Bronchial epithelial cell (primary cell): ENCODE results near the gene PIGN. TPM values are rescaled to one million over a fixed set of nuclear protein-coding genes. Genes with fewer than 3 reads are reported as not detected.
"Not testable (repeated sequence)": the region's sequence is repeated elsewhere in the genome, so short reads cannot be mapped to it uniquely, and the experiment has no call there.

Experiments
- DNase-seq: peaks from one replicate; pipeline ENCODE4 v3.0.0-alpha.2; 2010; ENCODE audit warnings: low read depth
- FAIRE-seq: peaks from 2 replicates; lab custom pipeline; 2011; peaks lifted over from hg19 to GRCh38; lab: Jason Lieb, UNC
- H3K27me3 ChIP-seq: 2 replicates; pipeline ENCODE4 v1.5.1; 2011; ENCODE audit warnings: low read length; ENCODE audit not compliant: control insufficient read depth, insufficient read depth
- H3K36me3 ChIP-seq: 2 replicates; pipeline ENCODE4 v1.5.1; 2011; ENCODE audit warnings: low read length; ENCODE audit not compliant: control insufficient read depth, insufficient read depth
- H3K4me3 ChIP-seq: 2 replicates; pipeline ENCODE4 v1.5.1; 2011; ENCODE audit warnings: mild to moderate bottlenecking, low read depth, low read length, control low read depth
- CTCF ChIP-seq: IDR thresholded peaks from 2 replicates; pipeline ENCODE4 v1.5.1; 2011; ENCODE audit warnings: mild to moderate bottlenecking, moderate library complexity, low read length, control low read depth, inconsistent platforms; ENCODE audit not compliant: insufficient read depth, severe bottlenecking
- total RNA-seq: library from RNA; depleted of rRNA; stranded (reverse); fragments of >200 nt; gene quantifications from 2 replicates; pipeline ENCODE4 v1.2.1, GENCODE V29; 2014

Gene PIGN
- total RNA-seq, 1 donor from 2014 or later = 42.1 TPM

- no peak for TF ChIP-seq CTCF
These were observed 7.6 kb downstream of the PIGN start for GRCh38 chr18:62179213-62179612.

GRCh38 chr18:62177271-62177670, 9.6 kb downstream of the PIGN start:
- no peak for TF ChIP-seq CTCF
- H3K36me3 ChIP-seq = no peaks in the 10 kb centered on the region
- no peak for DNase-seq
- no peak for FAIRE-seq
- H3K27me3 ChIP-seq = no peaks in the 10 kb centered on the region
- no peak overlapping the region for H3K4me3 ChIP-seq

More at GRCh38 chr18:62179213-62179612, 7.6 kb downstream of the PIGN start:
- Histone ChIP-seq H3K4me3 (no peak overlapping the region), H3K27me3 (no peaks in the 10 kb centered on the region), H3K36me3 (no peaks in the 10 kb centered on the region)
- DNase-seq (no peak), FAIRE-seq (no peak)

DNA sequence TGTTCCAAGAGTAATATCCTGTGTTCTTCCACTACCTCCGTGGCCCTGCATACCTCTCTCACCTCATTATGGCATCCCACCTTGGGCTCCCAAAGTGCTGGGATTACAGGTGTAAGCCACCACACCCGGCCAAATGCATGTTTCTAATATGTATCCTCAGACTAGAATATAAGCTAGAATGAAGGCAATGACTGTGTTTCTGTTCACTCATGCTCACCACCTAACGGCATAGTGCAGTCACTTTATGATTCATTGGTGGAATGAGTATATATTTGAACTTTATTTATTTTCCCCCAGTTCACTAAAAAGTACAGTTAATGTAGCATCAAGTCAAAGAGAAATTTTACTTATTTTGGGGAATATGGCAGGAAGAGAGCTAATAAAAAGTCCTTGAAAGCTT, 11.3 kb downstream of the PIGN start:
- TF ChIP-seq CTCF = no peak
- FAIRE-seq (no peak), DNase-seq (no peak)
- H3K27me3 ChIP-seq = no peaks in the 10 kb centered on the region
- H3K4me3 ChIP-seq = no peak overlapping the region
- no peaks in the 10 kb centered on the region for H3K36me3 ChIP-seq

- H3K27me3 ChIP-seq = no peaks in the 10 kb centered on the region
- no peaks in the 10 kb centered on the region for H3K36me3 ChIP-seq
- no peak for DNase-seq
- no peak for TF ChIP-seq CTCF
- no peak overlapping the region for H3K4me3 ChIP-seq
- FAIRE-seq = no peak
These were observed 14.6 kb downstream of the PIGN start for GRCh38 chr18:62172298-62172697.

- Histone ChIP-seq H3K27me3 (no peaks in the 10 kb centered on the region), H3K36me3 (no peaks in the 10 kb centered on the region), H3K4me3 (no peak overlapping the region)
- no peak for TF ChIP-seq CTCF
- DNase-seq = no peak
- FAIRE-seq = no peak
These were observed 16.0 kb downstream of the PIGN start for GRCh38 chr18:62170857-62171256.

DNA sequence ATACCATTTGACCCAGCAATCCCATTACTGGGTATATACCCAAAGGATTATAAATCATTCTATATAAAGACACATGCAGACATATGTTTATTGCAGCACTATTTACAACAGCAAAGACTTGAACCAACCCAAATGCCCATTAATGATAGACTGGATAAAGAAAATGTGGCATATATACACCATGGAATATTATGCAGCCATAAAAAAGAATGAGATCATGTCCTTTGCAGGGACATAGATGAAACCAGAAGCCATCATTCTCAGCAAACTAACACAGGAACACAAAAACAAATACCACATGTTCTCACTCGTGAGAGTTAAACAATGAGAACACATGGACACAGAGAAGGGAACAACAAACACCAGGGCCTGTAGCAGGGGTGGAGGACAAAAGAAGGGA, 20.3 kb downstream of the PIGN start:
- H3K27me3 ChIP-seq, H3K4me3 ChIP-seq, DNase-seq, H3K36me3 ChIP-seq, FAIRE-seq: not testable (repeated sequence)
